H1 (cell line): ENCODE measurements around the gene GREB1. TPM values are rescaled to one million over a fixed set of nuclear protein-coding genes. Genes with fewer than 3 reads are reported as not detected.

ENCODE experiments used
- CTCF ChIA-PET: fragments of 300-600 bp; sonication (Branson Sonifier 250); formaldehyde crosslinking; loops from one replicate; lab custom pipeline; 2021; ENCODE audit not compliant: partially characterized antibody; lab: Charles Lee
- POLR2A ChIA-PET: fragments of 300-600 bp; sonication (Branson Sonifier 250); formaldehyde crosslinking; loops from one replicate; lab custom pipeline; 2021; ENCODE audit warnings: inconsistent platforms; ENCODE audit not compliant: partially characterized antibody; lab: Charles Lee
- DNase-seq, 2 experiments: peaks; one replicate each; pipeline versions ENCODE4 v3.0.0 to v3.0.0-alpha.2; 2010 to 2022; ENCODE audit warnings: low spot score in 2 of 2, low read depth in 1 of 2, mixed read lengths in 1 of 2
- FAIRE-seq: peaks from 2 replicates; lab custom pipeline; 2011; peaks lifted over from hg19 to GRCh38; lab: Jason Lieb, UNC
- H2AFZ ChIP-seq: 2 replicates; pipeline ENCODE4 v1.8.1; 2012; ENCODE audit warnings: low read length, inconsistent platforms
- H2AK5ac ChIP-seq: 2 replicates; pipeline ENCODE4 v1.6.1; 2013; ENCODE audit warnings: low read depth, low read length
- H2BK120ac ChIP-seq: replicated peaks from 2 replicates; pipeline ENCODE3; 2013; ENCODE audit warnings: low read depth, low read length, inconsistent platforms
- H2BK12ac ChIP-seq: 2 replicates; pipeline ENCODE4 v1.6.1; 2013; ENCODE audit warnings: low read depth, low read length
- H2BK15ac ChIP-seq: 2 replicates; pipeline ENCODE4 v1.6.1; 2013; ENCODE audit warnings: low read length
- H2BK20ac ChIP-seq: 2 replicates; pipeline ENCODE4 v1.6.1; 2013; ENCODE audit warnings: low read length
- H2BK5ac ChIP-seq: 2 replicates; pipeline ENCODE4 v1.6.1; 2013; ENCODE audit warnings: low read depth, low read length
- H3K14ac ChIP-seq: 2 replicates; pipeline ENCODE4 v1.6.1; 2013; ENCODE audit warnings: inconsistent platforms; ENCODE audit not compliant: insufficient read length
- H3K18ac ChIP-seq: 2 replicates; pipeline ENCODE4 v1.6.1; 2013; ENCODE audit warnings: low read length; ENCODE audit errors: extremely low read depth
- H3K23ac ChIP-seq: 2 replicates; pipeline ENCODE4 v1.6.1; 2013; ENCODE audit warnings: inconsistent platforms; ENCODE audit not compliant: insufficient read length
- H3K23me2 ChIP-seq: 2 replicates; pipeline ENCODE4 v1.6.1; 2013; ENCODE audit warnings: low read depth, low read length
- H3K27ac ChIP-seq: 2 replicates; pipeline ENCODE4 v1.6.1; 2011; ENCODE audit warnings: low read depth, low read length, inconsistent platforms
- H3K27me3 ChIP-seq, 4 experiments: replicated peaks in 1 of 4; 1 replicate in 1 of 4; 2 replicates in 3 of 4; pipeline versions ENCODE4 v1.6.1 to v1.8.1; 2011 to 2013; ENCODE audit warnings: low read length in 3 of 4, mild to moderate bottlenecking in 3 of 4, inconsistent platforms in 2 of 4, mixed read lengths in 2 of 4, moderate library complexity in 1 of 4; ENCODE audit not compliant: control insufficient read depth in 3 of 4, insufficient read depth in 3 of 4; ENCODE audit errors: extremely low read depth in 1 of 4
- H3K36me3 ChIP-seq, 4 experiments: 2 replicates each; pipeline versions ENCODE4 v1.6.1 to v1.8.1; 2011 to 2013; ENCODE audit warnings: mild to moderate bottlenecking in 4 of 4, low read length in 3 of 4, moderate library complexity in 2 of 4, control low read depth in 1 of 4, inconsistent platforms in 1 of 4; ENCODE audit not compliant: insufficient read depth in 4 of 4, control insufficient read depth in 2 of 4
- H3K4ac ChIP-seq: replicated peaks from 2 replicates; pipeline ENCODE3; 2013; ENCODE audit warnings: low read length, low read depth, mixed read lengths, inconsistent platforms; ENCODE audit not compliant: insufficient read length
- H3K4me1 ChIP-seq, 4 experiments: replicated peaks in 1 of 4; 1 replicate in 1 of 4; 2 replicates in 3 of 4; pipeline versions ENCODE4 v1.6.1 to v1.8.1; 2011 to 2013; ENCODE audit warnings: low read length in 3 of 4, inconsistent platforms in 2 of 4, mixed read lengths in 1 of 4; ENCODE audit not compliant: insufficient read depth in 4 of 4, control insufficient read depth in 3 of 4
- H3K4me2 ChIP-seq, 2 experiments: 2 replicates each; pipeline versions ENCODE4 v1.6.1 to v1.8.1; 2011 to 2013; ENCODE audit warnings: low read depth in 2 of 2, low read length in 2 of 2, control low read depth in 1 of 2, inconsistent platforms in 1 of 2, mild to moderate bottlenecking in 1 of 2; ENCODE audit not compliant: insufficient read depth in 1 of 2
- H3K4me3 ChIP-seq, 4 experiments: fragments of 200-600, 300-600 bp in 1 of 4; sonication (generic), shearing (Covaris generic), sonication (Bioruptor Twin) in 1 of 4; 2 replicates each; pipeline versions ENCODE4 v1.5.1 to v1.8.1; 2011 to 2016; ENCODE audit warnings: low read length in 4 of 4, low read depth in 3 of 4, control low read depth in 2 of 4, inconsistent platforms in 2 of 4, mild to moderate bottlenecking in 2 of 4, mixed read lengths in 1 of 4, moderate library complexity in 1 of 4; ENCODE audit not compliant: insufficient read depth in 2 of 4; ENCODE audit errors: extremely low read depth in 1 of 4
- H3K56ac ChIP-seq: replicated peaks from 2 replicates; pipeline ENCODE3; 2013; ENCODE audit warnings: low read depth, mild to moderate bottlenecking, mixed read lengths, low read length, inconsistent platforms; ENCODE audit not compliant: insufficient read length
- H3K79me1 ChIP-seq: 2 replicates; pipeline ENCODE4 v1.6.1; 2013; ENCODE audit warnings: low read depth, low read length, control low read depth
- H3K79me2 ChIP-seq, 2 experiments: 2 replicates each; pipeline versions ENCODE4 v1.6.1 to v1.8.1; 2012 to 2013; ENCODE audit warnings: low read length in 2 of 2, mild to moderate bottlenecking in 2 of 2, inconsistent platforms in 1 of 2; ENCODE audit not compliant: insufficient read depth in 2 of 2, control insufficient read depth in 1 of 2
- H3K9ac ChIP-seq, 4 experiments: replicated peaks in 1 of 4; 1 replicate in 1 of 4; 2 replicates in 3 of 4; pipeline versions ENCODE4 v1.6.1 to v1.8.1; 2011 to 2013; ENCODE audit warnings: low read depth in 3 of 4, low read length in 3 of 4, control low read depth in 2 of 4, mild to moderate bottlenecking in 2 of 4, moderate library complexity in 2 of 4, inconsistent platforms in 1 of 4; ENCODE audit errors: extremely low read depth in 1 of 4
- H3K9me3 ChIP-seq, 2 experiments: 2 replicates each; pipeline versions ENCODE4 v1.6.1 to v1.8.1; 2012 to 2013; ENCODE audit warnings: mild to moderate bottlenecking in 2 of 2, moderate library complexity in 2 of 2, control low read depth in 1 of 2, inconsistent platforms in 1 of 2, low read depth in 1 of 2, low read length in 1 of 2, mixed read lengths in 1 of 2; ENCODE audit not compliant: insufficient read depth in 2 of 2
- H4K20me1 ChIP-seq, 2 experiments: replicated peaks in 1 of 2; 2 replicates each; pipeline versions ENCODE3 to v1.8.1; 2011 to 2013; ENCODE audit warnings: inconsistent platforms in 2 of 2, low read length in 2 of 2, mild to moderate bottlenecking in 1 of 2; ENCODE audit not compliant: insufficient read depth in 2 of 2, control insufficient read depth in 1 of 2
- H4K5ac ChIP-seq: 2 replicates; pipeline ENCODE4 v1.6.1; 2013; ENCODE audit warnings: low read length, low read depth, mixed read lengths, inconsistent platforms; ENCODE audit not compliant: insufficient read length
- H4K8ac ChIP-seq: 2 replicates; pipeline ENCODE4 v1.8.0; 2013; ENCODE audit warnings: mild to moderate bottlenecking, moderate library complexity, low read length, inconsistent platforms; ENCODE audit not compliant: insufficient read depth; ENCODE audit errors: extremely low read depth
- H4K91ac ChIP-seq: replicated peaks from 2 replicates; pipeline ENCODE3; 2013; ENCODE audit warnings: low read length, mixed read lengths, inconsistent platforms; ENCODE audit not compliant: insufficient read length
- CREB1 ChIP-seq: IDR thresholded peaks from 2 replicates; pipeline ENCODE4 v1.6.1; 2012; ENCODE audit warnings: inconsistent platforms
- E2F6 ChIP-seq: IDR thresholded peaks from 2 replicates; pipeline ENCODE4 v1.6.1; 2012; ENCODE audit warnings: inconsistent platforms
- PHF8 ChIP-seq: fragments of 200-600 bp; sonication (generic); conservative IDR thresholded peaks from 2 replicates; pipeline ENCODE4 v1.7.1; 2012; ENCODE audit warnings: low read depth, mild to moderate bottlenecking, inconsistent platforms, low read length, moderate library complexity
- POU5F1 ChIP-seq: IDR thresholded peaks from 2 replicates; pipeline ENCODE4 v1.6.1; 2011; ENCODE audit warnings: low read depth, mild to moderate bottlenecking, low read length, moderate library complexity
- RFX5 ChIP-seq: IDR thresholded peaks from 2 replicates; pipeline ENCODE4 v1.6.1; 2011; ENCODE audit warnings: low read depth, low read length, improper control_type of control experiment, borderline replicate concordance
- RNF2 ChIP-seq: fragments of 200-900, 300-1000 bp; sonication (generic); IDR thresholded peaks from 2 replicates; pipeline ENCODE4 v1.7.1; 2016; ENCODE audit warnings: borderline replicate concordance, low read depth, mild to moderate bottlenecking, antibody characterized with exemption, low read length; ENCODE audit not compliant: poor library complexity, severe bottlenecking; ENCODE audit errors: missing control alignments
- RXRA ChIP-seq: IDR thresholded peaks from 2 replicates; pipeline ENCODE4 v1.6.1; 2011; ENCODE audit warnings: low read depth, mild to moderate bottlenecking, low read length, moderate library complexity; ENCODE audit not compliant: insufficient read depth
- SIRT6 ChIP-seq: IDR thresholded peaks from one replicate; pipeline ENCODE4 v1.7.1; 2012; ENCODE audit warnings: low read length, inconsistent platforms
- SIX5 ChIP-seq: IDR thresholded peaks from 2 replicates; pipeline ENCODE4 v1.6.1; 2011; ENCODE audit warnings: mild to moderate bottlenecking, low read depth, low read length
- SP1 ChIP-seq: IDR thresholded peaks from 2 replicates; pipeline ENCODE4 v1.6.1; 2011; ENCODE audit warnings: low read depth, low read length
- SRF ChIP-seq: IDR thresholded peaks from 2 replicates; pipeline ENCODE4 v1.6.1; 2011; ENCODE audit warnings: mild to moderate bottlenecking, low read depth, low read length, moderate library complexity
- YY1 ChIP-seq: IDR thresholded peaks from 2 replicates; pipeline ENCODE4 v1.6.1; 2011; ENCODE audit warnings: low read depth, mild to moderate bottlenecking, low read length
- WGBS, 2 experiments: shearing (Covaris generic) in 1 of 2; methylation state at CpG; one replicate each; pipeline versions ENCODE4 v1.1.6 to v1.1.7; 2013 to 2015; ENCODE audit warnings: low lambda C conversion rate in 2 of 2, mixed read lengths in 2 of 2, inconsistent platforms in 1 of 2, low coverage in 1 of 2, missing lambda C conversion rate in 1 of 2; ENCODE audit not compliant: insufficient replicate concordance in 2 of 2, insufficient coverage in 1 of 2, insufficient read length in 1 of 2; ENCODE audit errors: extremely low coverage in 1 of 2, missing lambda C conversion rate in 1 of 2; 5-methylcytosine and 5-hydroxymethylcytosine counted together
- polyA plus RNA-seq, 7 experiments: library from polyadenylated mRNA; depleted of rRNA in 3 of 7; stranded (reverse) in 5 of 7; unstranded in 2 of 7; fragments of >200 nt in 5 of 7; fragments of 200-250 nt in 2 of 7; gene quantifications; 1 replicate in 5 of 7; 2 replicates in 1 of 7; 4 replicates in 1 of 7; pipeline versions ENCODE4 v1.2.1 to v1.2.3, GENCODE V29; 2011 to 2013; ENCODE audit warnings: missing spikeins in 2 of 7, mixed read lengths in 2 of 7
- total RNA-seq: library from RNA; stranded (reverse); fragmentation: NEBNext Ultra II Directional; extraction: Animal tissue kit (Norgen Biotek cat#: 25700); gene quantifications from 2 replicates; pipeline ENCODE4 v1.2.1, GENCODE V29; 2021

The GREB1 gene
- total and polyA plus RNA-seq, 2 of the 8 experiments (the other 6 are each of a cell fraction or from before 2014, with no cell fraction given) = 7.9 to 43.4 TPM

DNA sequence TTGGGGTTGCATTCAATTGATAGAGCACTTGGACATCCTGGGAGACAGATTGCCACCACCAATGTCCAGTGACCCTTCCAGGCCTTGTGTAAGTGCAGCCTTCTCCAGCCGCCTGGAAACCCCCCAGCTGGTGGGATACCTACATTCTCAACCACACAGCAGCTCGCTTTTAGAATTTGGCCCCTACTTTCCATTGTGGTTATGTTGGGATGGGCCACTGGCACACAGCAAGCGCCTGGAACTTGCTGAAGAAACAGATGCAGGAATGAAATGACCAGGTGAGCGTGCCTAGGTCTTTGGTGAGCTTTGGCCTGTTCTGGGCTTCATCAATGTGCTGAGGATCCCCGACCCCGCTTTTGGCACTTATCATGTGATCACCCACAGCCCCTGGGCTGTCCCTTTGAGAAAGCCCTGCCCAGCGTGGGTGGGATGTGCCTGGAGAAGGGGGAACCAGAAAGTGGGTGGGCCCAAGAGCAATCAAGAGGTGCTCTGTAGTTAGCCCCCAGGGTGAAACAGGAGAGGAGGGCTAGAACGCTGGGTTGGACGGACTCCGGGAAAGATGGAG, 152.1 kb downstream of the GREB1 start:
- H3K23ac ChIP-seq = no peak overlapping the region
- no peak overlapping the region for H3K4me3 ChIP-seq
- no peak for FAIRE-seq
- no peaks in the 10 kb centered on the region for H4K20me1 ChIP-seq
- H3K4me2 ChIP-seq = no peak overlapping the region
- no peak overlapping the region for H3K14ac ChIP-seq
- no peak overlapping the region for H2BK120ac ChIP-seq
- peaks cover 0 to 3% (median under 1%) of the 10 kb centered on the region in 4 experiments; a peak in 3 of 7 replicates for H3K4me1 ChIP-seq
- no peak overlapping the region for H4K5ac ChIP-seq
- H2BK15ac ChIP-seq = no peak overlapping the region
- H3K36me3 ChIP-seq = no peaks in the 10 kb centered on the region
- H3K4ac ChIP-seq = no peak overlapping the region
- no peak overlapping the region for H2BK5ac ChIP-seq
- ChIA-PET POLR2A (interaction anchor here (0.5 kb wide), 1 partner anchor 137 kb away, joined by 4 read pairs; no protein-coding TSS in a partner anchor), CTCF (interaction anchor here (1.4 to 7.3 kb wide), 5 partner anchors 15 to 103 kb away, joined by 3 to 81 read pairs (median 5); no protein-coding TSS in a partner anchor)
- no peak overlapping the region for H3K27ac ChIP-seq
- H2AK5ac ChIP-seq = no peak overlapping the region
- no peak overlapping the region for H4K91ac ChIP-seq
- H3K23me2 ChIP-seq = no peaks in the 10 kb centered on the region
- no peak overlapping the region for H4K8ac ChIP-seq
- no peak overlapping the region for H2BK12ac ChIP-seq
- no peaks in the 10 kb centered on the region for H3K9me3 ChIP-seq
- no peak overlapping the region for H3K56ac ChIP-seq
- H2AFZ ChIP-seq = no peak overlapping the region
- H2BK20ac ChIP-seq = no peak overlapping the region
- H3K79me2 ChIP-seq = no peaks in the 10 kb centered on the region
- 78% methylated on average over 10 of the region's 10 CpGs; no CpG with 5 or more reads in 1 of the 2 experiments for WGBS, 2 experiments
- no peaks in the 10 kb centered on the region for H3K79me1 ChIP-seq
- H3K18ac ChIP-seq = no peak overlapping the region
- TF ChIP-seq POU5F1 (no peak), RNF2 (no peak), SP1 (no peak), SIX5 (no peak), E2F6 (no peak), SIRT6 (no peak), RXRA (no peak), SRF (no peak), CREB1 (no peak), PHF8 (no peak), YY1 (no peak), RFX5 (no peak)
- TF ChIP-seq, all 59 proteins: peak for 0
- no peak for DNase-seq
- Histone ChIP-seq H3K27me3 (peaks cover 0 to 2% (median 0%) of the 10 kb centered on the region in 4 experiments; a peak in 1 of 7 replicates), H3K9ac (no peak overlapping the region)
